ENCODE measurements around the gene SLC16A2.
A peak's percentile ranks its signal among the peaks of the same experiment; 100 is the strongest.
"Not testable (repeated sequence)": the region's sequence is repeated elsewhere in the genome, so short reads cannot be mapped to it uniquely, and the experiment has no call there.

Gene SLC16A2

GRCh38 chrX:74448669-74449068 is 27.4 kb downstream of the SLC16A2 start:
- no peak for DNase-seq

DNA sequence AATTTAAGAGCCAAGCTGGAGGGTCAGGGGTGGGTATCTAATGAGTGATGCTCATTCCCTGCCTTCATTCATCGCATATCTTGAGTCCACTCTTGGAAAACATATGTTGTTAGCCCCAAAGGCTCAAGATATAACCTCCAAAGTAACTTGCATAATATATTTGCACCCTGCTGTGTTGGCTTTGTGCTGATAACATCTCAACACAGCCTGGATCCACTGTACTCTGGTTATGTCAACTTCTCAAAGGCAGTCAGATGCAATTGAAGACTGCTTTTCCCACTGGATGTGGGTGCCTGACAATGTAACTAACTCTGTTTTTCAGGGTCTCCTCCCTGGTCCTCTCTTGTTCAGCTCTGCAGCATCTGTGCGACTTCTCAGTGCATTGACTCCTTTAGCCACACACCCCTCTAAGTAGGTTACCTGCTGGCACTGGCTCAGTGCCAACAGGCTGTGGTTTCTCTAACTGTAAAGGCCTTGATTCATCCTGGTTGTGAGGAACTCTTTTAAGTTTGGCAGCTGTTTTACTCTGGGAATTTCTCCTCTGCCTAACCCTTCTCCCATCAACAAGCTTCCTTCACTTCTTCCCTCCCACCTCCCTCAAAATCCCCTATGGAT is 28.1 kb downstream of the SLC16A2 start:
- DNase-seq = peak; percentile 30

- no peak for DNase-seq
Observed at GRCh38 chrX:74449937-74450330, 28.6 kb downstream of the SLC16A2 start.

DNA sequence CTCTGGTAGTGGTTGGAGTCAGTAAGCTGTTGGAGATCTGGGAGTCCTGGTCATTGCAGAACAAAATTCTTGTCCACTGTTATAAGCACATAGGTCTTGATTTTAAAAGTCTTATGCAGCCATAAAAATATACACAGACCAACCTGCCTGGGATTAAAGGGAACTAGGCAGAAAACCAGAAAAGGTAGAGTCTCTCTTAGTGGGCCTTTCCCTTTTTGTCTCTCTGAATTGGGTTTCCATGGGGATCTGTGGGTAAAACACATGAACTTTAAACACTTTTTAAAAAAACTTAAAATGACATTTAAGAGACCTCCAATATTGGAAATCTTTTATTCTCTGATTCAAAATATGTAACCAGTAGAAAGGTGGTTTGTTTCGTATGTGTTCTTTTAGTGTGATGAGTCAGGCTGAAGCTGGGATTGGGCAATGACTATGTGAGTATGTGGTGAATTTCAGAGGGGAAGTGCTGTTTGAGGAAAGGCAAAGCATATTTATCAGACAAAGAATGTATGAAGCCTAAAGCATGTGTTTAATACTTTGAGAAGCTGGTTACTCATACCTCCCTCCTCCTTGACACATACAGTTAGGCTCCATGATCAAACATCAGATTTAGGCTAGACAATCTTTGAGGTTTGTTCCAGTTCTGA is 29.6 kb downstream of the SLC16A2 start:
- no peak for DNase-seq

DNA sequence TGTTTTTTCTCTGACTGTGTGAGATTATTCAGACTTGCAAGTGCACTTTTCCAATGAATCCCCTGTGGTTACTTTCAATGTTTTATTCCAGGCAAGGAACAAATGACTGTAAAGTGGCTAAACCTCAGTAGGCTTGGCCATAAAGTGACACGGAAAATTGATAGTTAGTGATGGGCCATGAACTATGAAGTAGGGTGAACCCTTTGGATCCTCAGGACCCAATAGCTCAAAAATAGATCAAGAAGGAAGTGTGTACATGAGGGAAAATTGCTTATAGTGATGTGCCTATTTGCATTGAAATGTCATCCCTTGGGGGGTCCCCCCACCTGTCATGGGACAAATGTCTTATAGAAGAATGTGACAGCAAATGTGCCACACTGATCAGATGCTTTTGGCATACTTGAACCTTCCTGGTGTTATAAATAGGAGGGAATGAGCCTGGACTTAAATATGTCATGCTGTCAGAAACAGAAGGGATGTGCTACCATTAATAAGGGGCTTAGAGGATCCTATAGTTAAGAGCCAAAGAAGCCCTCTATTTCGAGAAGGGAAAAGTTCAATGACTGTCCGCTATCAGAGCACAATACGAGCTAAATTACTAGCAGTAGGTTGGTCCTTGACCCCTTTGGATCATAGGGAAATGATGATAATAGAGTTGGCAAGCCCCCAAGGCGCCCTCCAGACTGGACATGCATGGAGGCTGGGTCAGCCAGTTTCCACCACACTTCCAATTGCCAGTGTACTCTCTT is 30.3 kb downstream of the SLC16A2 start:
- no peak for DNase-seq

DNA sequence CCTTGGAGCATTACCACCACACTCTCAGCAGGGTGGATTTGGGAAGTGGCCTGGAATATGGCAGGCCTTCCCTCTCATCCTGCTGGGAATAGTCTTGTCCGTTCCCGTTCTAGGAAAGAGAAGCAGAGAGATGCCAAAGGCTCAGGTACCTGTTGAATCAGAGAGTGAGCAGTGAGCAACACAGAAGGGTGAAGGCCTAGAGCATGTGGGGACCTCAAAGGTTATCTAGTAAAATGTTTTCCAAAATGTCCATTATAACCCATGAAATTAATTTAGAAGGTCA is 30.8 kb downstream of the SLC16A2 start:
- no peak for DNase-seq

GRCh38 chrX:74453178-74453577 is 31.9 kb downstream of the SLC16A2 start:
- no peak for DNase-seq

DNA sequence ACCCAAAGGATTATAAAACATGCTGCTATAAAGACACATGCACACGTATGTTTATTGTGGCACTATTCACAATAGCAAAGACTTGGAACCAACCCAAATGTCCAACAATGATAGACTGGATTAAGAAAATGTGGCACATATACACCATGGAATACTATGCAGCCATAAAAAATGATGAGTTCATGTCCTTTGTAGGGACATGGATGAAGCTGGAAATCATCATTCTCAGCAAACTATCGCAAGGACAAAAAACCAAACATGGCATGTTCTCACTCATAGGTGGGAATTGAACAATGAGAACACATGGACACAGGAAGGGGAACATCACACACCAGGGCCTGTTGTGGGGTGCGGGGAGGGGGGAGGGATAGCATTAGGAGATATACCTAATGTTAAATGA is 32.9 kb downstream of the SLC16A2 start:
- DNase-seq = not testable (repeated sequence)

DNA sequence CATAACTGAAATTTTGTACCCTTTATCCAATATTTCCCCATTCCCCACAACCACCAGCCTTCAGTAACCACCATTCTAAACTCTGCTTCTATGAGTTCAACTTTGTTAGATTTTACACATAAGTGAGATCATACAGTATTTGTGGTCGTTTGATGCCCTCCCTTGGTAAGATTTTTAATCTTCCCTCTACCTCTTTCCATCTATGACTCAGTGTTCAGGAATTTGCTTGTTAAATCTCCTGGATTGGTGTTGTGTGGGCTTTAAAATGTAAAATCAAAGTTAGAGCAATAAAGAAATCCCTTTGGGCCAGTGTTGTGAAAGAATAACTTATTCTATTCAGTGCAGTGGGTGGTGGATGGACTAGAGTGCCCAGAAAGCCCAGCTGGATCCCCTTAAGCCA is 37.4 kb downstream of the SLC16A2 start:
- DNase-seq = no peak

- no peak for DNase-seq
Observed at GRCh38 chrX:74461384-74461783, 40.1 kb downstream of the SLC16A2 start.

- no peak for DNase-seq
Observed at GRCh38 chrX:74464722-74465121, 43.4 kb downstream of the SLC16A2 start.

DNA sequence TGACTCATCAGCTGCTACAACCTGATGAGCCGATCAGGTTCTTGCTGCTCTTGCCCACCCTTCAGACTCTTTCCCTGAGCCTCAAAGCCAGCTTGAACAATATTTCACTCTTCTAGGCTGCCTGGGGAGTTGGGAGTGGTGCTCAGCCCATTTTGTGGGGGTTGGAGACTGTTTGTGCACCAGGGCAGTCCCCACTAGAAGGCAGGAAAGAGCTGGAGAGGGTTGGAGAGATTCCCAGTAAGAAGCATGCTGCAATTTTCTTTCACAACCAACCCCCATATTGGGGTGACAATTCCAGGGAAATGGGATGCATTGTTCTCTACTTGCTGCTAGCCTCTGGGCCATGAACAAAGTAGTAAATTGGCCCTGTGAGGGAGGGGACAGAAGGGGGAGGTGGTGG is 44.1 kb downstream of the SLC16A2 start:
- DNase-seq = no peak

DNA sequence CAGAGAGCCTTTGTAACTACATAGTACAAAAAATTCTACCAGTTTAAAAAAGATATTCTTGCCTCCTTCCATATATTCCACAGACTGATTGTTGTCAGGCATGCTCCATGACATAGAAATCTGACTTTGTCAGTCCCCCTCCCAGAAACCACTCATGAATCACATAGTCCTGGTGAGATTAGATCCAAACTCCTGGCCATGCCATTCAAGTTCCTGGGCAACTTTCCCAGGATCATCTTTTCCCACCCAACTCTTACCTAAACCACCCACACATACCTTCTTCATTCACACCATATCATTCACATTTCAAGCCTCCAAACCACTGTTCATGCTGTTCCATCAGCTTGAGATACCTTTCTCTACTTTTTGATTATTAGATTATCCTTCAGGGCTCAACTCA is 46.4 kb downstream of the SLC16A2 start:
- DNase-seq = no peak

GRCh38 chrX:74473116-74473515 is 51.8 kb downstream of the SLC16A2 start:
- DNase-seq = not testable (repeated sequence)

DNA sequence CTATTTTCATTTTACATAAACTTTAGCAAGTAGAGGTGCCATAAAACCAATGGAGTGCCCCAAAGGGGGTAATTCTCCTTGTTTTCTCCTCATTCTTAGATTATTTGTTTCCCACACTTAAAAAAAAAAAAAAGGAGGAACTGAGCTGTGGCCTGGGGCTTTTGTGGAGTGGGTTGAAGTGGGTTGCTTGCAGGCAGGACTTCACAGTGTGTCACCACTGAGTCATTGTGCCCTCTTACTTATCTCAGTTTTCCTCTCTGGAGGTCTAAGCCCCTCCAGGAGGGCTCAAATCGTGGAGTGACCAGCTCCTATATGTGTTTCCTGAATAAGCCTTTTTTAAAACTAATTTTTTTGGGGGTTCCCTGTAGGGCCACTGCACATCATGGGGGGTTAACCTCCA is 69.0 kb downstream of the SLC16A2 start:
- DNase-seq = no peak

DNA sequence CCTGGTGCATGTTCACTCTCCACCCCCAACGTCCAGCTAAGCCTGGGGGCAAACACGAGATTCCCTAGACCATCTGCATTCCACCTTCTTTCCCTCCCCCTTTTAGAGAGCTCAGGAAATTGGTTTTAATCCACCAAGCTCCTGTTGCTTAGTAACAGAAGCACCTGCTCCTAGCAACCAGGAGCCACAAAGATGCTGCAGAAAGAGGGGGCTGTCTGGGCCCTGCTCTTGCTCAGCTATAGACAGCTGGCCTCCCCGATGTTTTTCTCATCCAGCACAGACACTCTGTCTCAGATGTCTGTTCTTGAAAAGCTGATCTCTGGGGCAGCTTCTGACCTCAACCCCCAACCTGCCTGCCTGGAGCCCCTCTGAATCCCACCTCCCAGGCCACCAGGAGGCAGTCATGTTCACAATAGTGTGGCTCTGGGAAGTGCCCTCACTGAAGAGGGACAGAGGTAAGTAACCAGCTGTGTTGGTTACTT is 71.5 kb downstream of the SLC16A2 start:
- DNase-seq = peak; percentile 16

DNA sequence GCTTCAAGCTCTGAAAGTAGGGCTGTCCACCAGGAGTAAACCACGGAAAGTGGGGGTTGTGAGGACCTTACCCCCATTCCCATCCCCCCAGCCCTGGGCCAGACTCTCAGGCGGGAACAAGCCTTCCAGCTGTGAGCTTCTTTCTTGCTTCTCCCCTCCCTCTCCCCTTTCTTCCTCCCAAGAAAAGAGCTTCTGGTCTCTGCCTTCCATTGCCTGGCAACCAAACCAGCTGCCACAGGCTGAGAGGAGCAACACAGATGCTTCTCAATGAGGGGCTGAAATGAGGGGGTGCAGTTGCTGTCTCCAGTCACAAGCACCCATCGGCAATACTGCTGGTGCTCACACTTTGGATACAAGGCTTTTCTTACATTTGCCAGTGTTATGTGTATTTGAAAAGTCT is 72.5 kb downstream of the SLC16A2 start:
- DNase-seq = no peak

DNA sequence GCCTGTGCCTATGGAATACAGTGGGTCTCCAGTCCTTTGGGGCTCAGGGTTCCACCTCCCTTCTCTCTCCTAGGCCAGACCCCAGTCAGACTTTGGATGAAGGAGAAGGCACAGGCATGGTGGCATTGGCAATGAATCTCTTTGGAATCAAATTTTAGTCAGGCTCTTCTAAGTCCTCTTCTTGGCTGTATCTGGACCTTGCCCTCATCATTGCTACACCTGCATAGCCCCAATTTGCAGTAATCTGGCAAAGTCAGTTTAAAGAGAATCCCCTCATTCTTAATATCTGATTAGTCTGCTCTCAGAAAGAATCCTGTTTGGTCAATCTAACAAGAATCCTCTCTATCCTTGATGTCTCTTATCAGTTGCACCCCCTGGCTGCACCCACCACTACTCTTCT is 77.6 kb downstream of the SLC16A2 start:
- DNase-seq = no peak

GRCh38 chrX:74500067-74500466 is 78.8 kb downstream of the SLC16A2 start:
- DNase-seq = no peak

DNA sequence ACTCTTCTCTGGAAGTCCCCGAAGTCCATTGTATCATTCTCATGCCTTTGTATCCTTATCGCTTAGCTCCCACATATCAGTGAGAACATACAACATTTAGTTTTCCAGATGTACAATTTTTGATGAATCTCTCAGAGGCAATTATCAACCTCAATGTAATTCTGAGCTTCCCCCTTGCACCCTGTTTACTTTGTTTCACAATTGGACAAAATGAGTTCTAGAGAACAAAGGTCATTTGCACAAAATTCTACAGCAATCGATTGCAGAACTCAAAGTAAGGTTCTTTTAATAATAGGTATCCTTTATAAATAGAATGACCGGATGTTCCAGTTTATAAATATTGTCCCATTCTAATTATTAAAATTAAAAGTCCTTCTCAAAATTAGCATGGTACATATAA is 79.3 kb downstream of the SLC16A2 start:
- DNase-seq = no peak

DNA sequence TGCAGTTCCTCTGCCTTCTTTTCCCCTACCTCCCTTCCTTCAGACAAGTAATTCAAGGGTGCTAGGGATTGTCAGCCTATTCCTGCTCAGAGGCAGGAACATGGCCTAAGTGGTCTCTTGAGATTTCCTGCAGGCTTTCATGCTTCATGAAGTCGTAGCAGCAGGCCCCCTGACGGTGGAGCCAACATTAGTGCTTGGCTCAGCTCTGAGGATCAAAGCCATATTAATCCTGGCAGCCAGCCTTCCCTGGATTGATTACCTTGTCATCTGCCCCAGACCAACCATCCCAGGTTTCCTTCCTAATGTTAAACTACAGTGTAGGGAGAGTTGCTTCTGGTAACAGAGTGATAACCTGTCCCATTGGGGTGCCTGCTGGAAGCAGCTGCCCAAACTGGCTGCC is 84.1 kb downstream of the SLC16A2 start:
- DNase-seq = no peak

DNA sequence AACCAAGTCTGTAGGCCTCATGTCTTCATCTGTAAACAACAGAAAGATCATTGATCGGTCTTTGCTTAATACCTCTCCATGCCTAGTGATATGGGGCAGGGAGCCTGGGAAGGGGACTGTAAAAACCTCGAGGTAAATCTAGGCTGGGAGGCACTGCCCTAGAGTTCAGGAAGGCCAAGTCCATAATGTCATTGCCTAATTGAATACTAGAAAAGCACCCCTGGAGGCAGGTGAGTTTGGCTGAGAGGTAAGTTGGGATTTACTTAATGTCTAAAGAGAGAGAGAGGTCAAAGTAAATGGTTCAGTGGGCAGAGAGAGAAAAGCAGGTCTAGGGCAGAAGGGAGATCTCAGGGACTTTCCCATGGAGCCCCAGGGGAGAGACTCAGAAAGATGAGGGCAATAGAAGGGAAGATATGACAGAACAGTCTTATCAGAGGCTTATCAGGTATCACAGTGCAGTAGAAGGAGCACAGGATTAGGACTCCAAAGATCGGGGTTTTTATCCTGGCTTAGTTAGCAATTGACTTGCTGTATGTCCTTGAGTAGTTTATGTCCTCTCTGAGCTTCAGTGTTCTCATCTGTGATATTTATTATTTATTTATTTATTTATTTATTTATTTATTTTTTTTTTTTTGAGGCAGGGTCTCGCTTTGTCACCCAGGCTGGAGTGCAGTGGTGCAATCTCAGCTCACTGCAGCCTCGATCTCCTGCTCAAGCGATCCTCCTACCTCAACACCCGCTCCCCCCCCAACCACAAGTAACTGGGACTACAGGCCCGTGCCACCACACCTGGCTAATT is 85.2 kb downstream of the SLC16A2 start:
- DNase-seq = no peak

- no peak for DNase-seq
Observed at GRCh38 chrX:74507191-74507590, 85.9 kb downstream of the SLC16A2 start.

DNA sequence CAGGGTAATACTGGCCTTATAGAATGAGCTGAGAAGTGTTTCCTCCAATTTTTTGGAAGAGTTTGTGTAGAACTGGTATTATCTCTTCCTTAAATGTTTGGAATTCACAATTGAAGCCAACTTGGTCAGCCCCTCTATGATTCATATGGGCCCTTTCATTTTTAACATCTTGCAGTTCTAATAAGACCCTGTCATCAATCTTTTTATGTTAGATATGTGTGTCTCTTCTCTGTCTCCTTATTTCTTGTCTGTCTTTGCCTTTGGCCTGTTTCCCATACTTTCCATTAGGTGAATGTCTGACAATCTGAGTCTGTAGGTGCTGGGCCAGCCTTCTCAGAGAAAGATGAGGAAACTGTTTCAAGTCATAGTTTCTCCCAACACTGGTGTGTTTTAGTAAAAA is 88.7 kb downstream of the SLC16A2 start:
- DNase-seq = no peak
